IMR-90 (cell line): ENCODE results near the gene ZNF862. TPM values are rescaled to one million over a fixed set of nuclear protein-coding genes. Genes with fewer than 3 reads are reported as not detected.

Source experiments
- ATAC-seq: fragments of 200-7000 bp; cut with Tn5 transposase; 2 replicates; pipeline ENCODE4 v1.9.1; 2020; ENCODE audit warnings: low read depth, mild to moderate bottlenecking, moderate library complexity
- BruUV-seq: library from RNA; stranded (reverse); fragments of 400-500 nt; replicated peaks from 2 replicates; lab custom pipeline; 2021; lab: Mats Ljungman, UMichigan
- CTCF ChIA-PET: fragments of 300-600 bp; formaldehyde crosslinking; extraction: SDS; loops from one replicate; lab custom pipeline; 2021; ENCODE audit warnings: antibody characterized with exemption; lab: Yijun Ruan, JAX
- POLR2A ChIA-PET: fragments of 300-600 bp; sonication (Branson Sonifier 250); formaldehyde crosslinking; loops from one replicate; lab custom pipeline; 2022; ENCODE audit warnings: antibody characterized with exemption; ENCODE audit not compliant: unreplicated experiment; lab: Charles Lee
- DNase-seq: peaks from one replicate; pipeline ENCODE4 v3.0.0; 2013
- H2AFZ ChIP-seq: replicated peaks from 2 replicates; pipeline ENCODE3; 2013; ENCODE audit warnings: low read length, mild to moderate bottlenecking; ENCODE audit not compliant: poor library complexity
- H2AK5ac ChIP-seq: 2 replicates; pipeline ENCODE4 v1.6.1; 2013; ENCODE audit warnings: low read depth, low read length, inconsistent platforms
- H2AK9ac ChIP-seq: replicated peaks from 2 replicates; pipeline ENCODE3; 2013; ENCODE audit warnings: mild to moderate bottlenecking, low read depth, low read length, moderate library complexity; ENCODE audit not compliant: poor library complexity
- H2BK120ac ChIP-seq: 2 replicates; pipeline ENCODE4 v1.6.1; 2013; ENCODE audit warnings: low read depth, low read length, inconsistent platforms
- H2BK15ac ChIP-seq: 3 replicates; pipeline ENCODE4 v1.6.1; 2013; ENCODE audit warnings: low read depth, low read length, inconsistent platforms
- H2BK20ac ChIP-seq: 2 replicates; pipeline ENCODE4 v1.6.1; 2013; ENCODE audit warnings: low read depth, mild to moderate bottlenecking, inconsistent platforms, low read length, moderate library complexity
- H2BK5ac ChIP-seq: 2 replicates; pipeline ENCODE4 v1.6.1; 2013; ENCODE audit warnings: mild to moderate bottlenecking, low read depth, low read length, inconsistent platforms; ENCODE audit not compliant: poor library complexity, severe bottlenecking
- H3K14ac ChIP-seq: replicated peaks from 2 replicates; pipeline ENCODE4 v1.6.1; 2013; ENCODE audit warnings: low read depth, low read length, inconsistent platforms
- H3K18ac ChIP-seq: 2 replicates; pipeline ENCODE4 v1.6.1; 2013; ENCODE audit warnings: low read depth, low read length, control low read depth
- H3K23ac ChIP-seq: 2 replicates; pipeline ENCODE4 v1.6.1; 2013; ENCODE audit warnings: low read depth, low read length, inconsistent platforms
- H3K27ac ChIP-seq: 2 replicates; pipeline ENCODE4 v1.5.1; 2013; ENCODE audit warnings: mild to moderate bottlenecking, control low read depth, low read length; ENCODE audit not compliant: insufficient read depth
- H3K27me3 ChIP-seq: 2 replicates; pipeline ENCODE4 v1.6.1; 2013; ENCODE audit warnings: low read length; ENCODE audit not compliant: control insufficient read depth, insufficient read depth
- H3K36me3 ChIP-seq: 2 replicates; pipeline ENCODE4 v1.6.1; 2013; ENCODE audit warnings: low read length, mixed read lengths; ENCODE audit not compliant: control insufficient read depth, insufficient read depth
- H3K4ac ChIP-seq: 2 replicates; pipeline ENCODE4 v1.6.1; 2013; ENCODE audit warnings: low read depth, low read length, inconsistent platforms
- H3K4me1 ChIP-seq: 2 replicates; pipeline ENCODE4 v1.6.1; 2013; ENCODE audit warnings: low read length, mixed read lengths; ENCODE audit not compliant: control insufficient read depth, insufficient read depth
- H3K4me2 ChIP-seq: 2 replicates; pipeline ENCODE4 v1.6.1; 2013; ENCODE audit warnings: low read depth, mild to moderate bottlenecking, control low read depth, low read length, moderate library complexity
- H3K4me3 ChIP-seq: 2 replicates; pipeline ENCODE4 v1.5.1; 2013; ENCODE audit warnings: low read depth, mild to moderate bottlenecking, control low read depth, low read length, moderate library complexity; ENCODE audit not compliant: insufficient read depth
- H3K56ac ChIP-seq: 2 replicates; pipeline ENCODE4 v1.6.1; 2013; ENCODE audit warnings: low read length, inconsistent platforms; ENCODE audit not compliant: insufficient read depth; ENCODE audit errors: extremely low read depth
- H3K79me1 ChIP-seq, 2 experiments: 2 replicates each; pipeline ENCODE4 v1.6.1; 2013; ENCODE audit warnings: low read length in 2 of 2, inconsistent platforms in 1 of 2, low read depth in 1 of 2
- H3K9ac ChIP-seq: 2 replicates; pipeline ENCODE4 v1.6.1; 2013; ENCODE audit warnings: low read depth, low read length, control low read depth
- H3K9me1 ChIP-seq: 2 replicates; pipeline ENCODE4 v1.6.1; 2013; ENCODE audit warnings: low read length, inconsistent platforms; ENCODE audit not compliant: insufficient read depth
- H3K9me3 ChIP-seq: 2 replicates; pipeline ENCODE4 v1.6.1; 2013; ENCODE audit warnings: low read length; ENCODE audit not compliant: control insufficient read depth, insufficient read depth
- H4K20me1 ChIP-seq: 2 replicates; pipeline ENCODE4 v1.6.1; 2013; ENCODE audit warnings: low read length, inconsistent platforms; ENCODE audit not compliant: insufficient read depth
- H4K5ac ChIP-seq: 2 replicates; pipeline ENCODE4 v1.6.1; 2013; ENCODE audit warnings: mild to moderate bottlenecking, low read depth, low read length, control low read depth
- H4K8ac ChIP-seq, 2 experiments: 2 replicates each; pipeline ENCODE4 v1.6.1; 2013; ENCODE audit warnings: low read depth in 2 of 2, low read length in 2 of 2, control low read depth in 1 of 2, inconsistent platforms in 1 of 2
- H4K91ac ChIP-seq: 2 replicates; pipeline ENCODE4 v1.6.1; 2013; ENCODE audit warnings: low read depth, low read length, inconsistent platforms; ENCODE audit not compliant: insufficient read depth
- BHLHE40 ChIP-seq: fragments of 150-350 bp; IDR thresholded peaks from 2 replicates; pipeline ENCODE4 v1.6.1; 2016; ENCODE audit warnings: mild to moderate bottlenecking, low read depth, low read length
- CEBPB ChIP-seq: IDR thresholded peaks from 2 replicates; pipeline ENCODE4 v1.6.1; 2012; ENCODE audit warnings: low read depth, low read length, improper control_type of control experiment
- FOS ChIP-seq: fragments of 150-350 bp; IDR thresholded peaks from 2 replicates; pipeline ENCODE4 v1.6.1; 2016; ENCODE audit warnings: low read depth, low read length
- MAFK ChIP-seq: IDR thresholded peaks from 2 replicates; pipeline ENCODE4 v1.6.1; 2012; ENCODE audit warnings: low read depth, low read length, improper control_type of control experiment
- MXI1 ChIP-seq: IDR thresholded peaks from 2 replicates; pipeline ENCODE4 v1.6.1; 2012; ENCODE audit warnings: low read depth, mild to moderate bottlenecking, low read length, moderate library complexity, borderline replicate concordance
- RAD21 ChIP-seq: IDR thresholded peaks from 2 replicates; pipeline ENCODE4 v1.6.1; 2012; ENCODE audit warnings: low read length, improper control_type of control experiment
- RFX5 ChIP-seq: IDR thresholded peaks from 2 replicates; pipeline ENCODE4 v1.8.0; 2012; ENCODE audit warnings: low read depth, mild to moderate bottlenecking, low read length, moderate library complexity
- SMC3 ChIP-seq: fragments of 150-350 bp; IDR thresholded peaks from 2 replicates; pipeline ENCODE4 v1.6.1; 2016; ENCODE audit warnings: low read depth, mild to moderate bottlenecking, antibody characterized with exemption, low read length, moderate library complexity
- WGBS, 2 experiments: methylation state at CpG; one replicate each; pipeline versions ENCODE4 v1.1.5 to v1.1.7; 2013; ENCODE audit warnings: missing lambda C conversion rate in 2 of 2; ENCODE audit not compliant: insufficient read length in 1 of 2; ENCODE audit errors: extremely low coverage in 2 of 2; 5-methylcytosine and 5-hydroxymethylcytosine counted together
- dilution Hi-C: fragments of 300-500 bp; cut with HindIII; formaldehyde crosslinking; loops from one replicate; pipeline ENCODE4 v1.14.3; 2018; ENCODE audit warnings: low sequenced_read_pairs; ENCODE audit not compliant: unreplicated experiment
- in situ Hi-C: fragments of 300-500 bp; cut with MboI; formaldehyde crosslinking; loops from 3 replicates; pipeline ENCODE4 v1.14.3; 2019; ENCODE audit warnings: low sequenced_read_pairs, inconsistent platforms, mixed read lengths
- intact Hi-C: fragments of 100-400 bp; cut with micrococcal nuclease; formaldehyde crosslinking; loops from 2 replicates; pipeline ENCODE4 v1.10.0; 2022
- polyA plus RNA-seq, 3 experiments: library from polyadenylated mRNA; depleted of rRNA; stranded (reverse); fragments of >200 nt; gene quantifications; 2 replicates each; pipeline ENCODE4 v1.2.3, GENCODE V29; 2012; ENCODE audit warnings: low replicate concordance in 1 of 3
- total RNA-seq: library from RNA; depleted of rRNA; stranded (reverse); fragments of >200 nt; gene quantifications from 2 replicates; pipeline ENCODE4 v1.2.3, GENCODE V29; 2012
- TF ChIP-seq, protein P1 (sequence below): fragments of 150-350 bp; IDR thresholded peaks from 2 replicates; pipeline ENCODE4 v1.6.1; 2017; ENCODE audit warnings: mild to moderate bottlenecking, antibody characterized with exemption, low read length, low read depth
- TF ChIP-seq, protein P2 (sequence below): conservative IDR thresholded peaks from 2 replicates; pipeline ENCODE4 v1.5.1; 2012; ENCODE audit warnings: mild to moderate bottlenecking, low read depth, low read length, improper control_type of control experiment
- TF ChIP-seq, protein P3 (sequence below): fragments of 150-350 bp; IDR thresholded peaks from 2 replicates; pipeline ENCODE4 v1.6.1; 2016; ENCODE audit warnings: low read depth, mild to moderate bottlenecking, low read length, moderate library complexity, borderline replicate concordance

ZNF862 gene
- total and polyA plus RNA-seq, 2 of the 4 experiments (the other 2 are of a cell fraction), result 5.9 to 10.8 TPM

DNA sequence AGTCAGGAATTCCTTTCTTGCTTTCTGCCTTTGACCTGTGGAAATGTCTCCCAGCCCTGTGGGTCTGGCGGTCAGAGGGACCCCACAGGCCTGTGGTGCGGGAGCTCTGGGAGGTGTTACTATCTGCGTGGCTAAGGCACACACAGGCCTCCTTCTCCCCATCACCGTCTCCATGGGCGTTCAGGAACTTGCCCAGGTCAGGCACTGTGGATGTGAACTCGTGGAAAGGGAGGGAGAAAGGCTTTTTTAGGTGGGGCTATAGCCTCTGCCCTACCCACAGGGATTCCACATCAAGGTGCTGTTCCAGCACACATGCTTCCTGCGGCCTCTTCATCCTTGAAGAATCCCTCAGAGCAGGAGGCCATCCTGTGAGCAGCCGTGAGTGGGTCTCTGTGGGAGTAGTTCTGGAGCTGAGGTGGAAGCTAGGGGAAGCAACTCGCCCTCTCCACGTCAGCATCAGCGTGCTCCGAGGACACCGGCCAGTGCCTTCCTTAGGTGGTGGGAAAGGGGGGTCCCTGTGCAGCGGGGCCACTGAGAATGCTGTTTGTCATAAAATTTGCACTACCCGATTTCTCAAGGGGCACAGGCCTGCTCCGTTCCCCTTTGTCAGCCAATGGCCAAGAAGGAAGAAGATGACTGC lies 28.1 kb downstream of the ZNF862 start:
- H4K5ac ChIP-seq, result no peak overlapping the region; the same call in 1 of the 2 replicates
- dilution Hi-C loops, result no loop called here
- ATAC-seq (no peak), DNase-seq (no peak)
- no peaks in the 10 kb centered on the region for H3K27me3 ChIP-seq
- peaks cover 32% of the 10 kb centered on the region for H3K36me3 ChIP-seq
- H2AK9ac ChIP-seq, result no peak overlapping the region
- no peak overlapping the region for H3K27ac ChIP-seq
- peak overlapping the region; percentile 71 for H2AFZ ChIP-seq
- no CpG with 5 or more reads among the region's 16 CpGs for whole genome bisulfite sequencing, 2 experiments
- H3K79me1 ChIP-seq, result no peaks in the 10 kb centered on the region
- H3K18ac ChIP-seq, result no peak overlapping the region
- TSS peak; percentile 42 for BruUV-seq
- H3K4me3 ChIP-seq, result no peak overlapping the region
- H2BK20ac ChIP-seq, result no peak overlapping the region
- peaks cover 5% of the 10 kb centered on the region for H3K4me1 ChIP-seq
- CTCF ChIA-PET, result interaction anchor here (0.7 kb wide), 1 partner anchor 18 kb away, joined by 3 read pairs; no protein-coding TSS in a partner anchor
- H2AK5ac ChIP-seq, result no peak overlapping the region; the same call in 1 of the 2 replicates
- H2BK120ac ChIP-seq, result no peak overlapping the region
- no peak overlapping the region for H3K23ac ChIP-seq
- POLR2A ChIA-PET, result no interaction called here
- no peaks in the 10 kb centered on the region for H4K20me1 ChIP-seq
- no peak overlapping the region for H3K4me2 ChIP-seq
- TF ChIP-seq BHLHE40 (no peak), FOS (no peak), CEBPB (no peak), RAD21 (no peak), MAFK (no peak), SMC3 (no peak), MXI1 (no peak), RFX5 (no peak)
- TF ChIP-seq, protein P1, sequence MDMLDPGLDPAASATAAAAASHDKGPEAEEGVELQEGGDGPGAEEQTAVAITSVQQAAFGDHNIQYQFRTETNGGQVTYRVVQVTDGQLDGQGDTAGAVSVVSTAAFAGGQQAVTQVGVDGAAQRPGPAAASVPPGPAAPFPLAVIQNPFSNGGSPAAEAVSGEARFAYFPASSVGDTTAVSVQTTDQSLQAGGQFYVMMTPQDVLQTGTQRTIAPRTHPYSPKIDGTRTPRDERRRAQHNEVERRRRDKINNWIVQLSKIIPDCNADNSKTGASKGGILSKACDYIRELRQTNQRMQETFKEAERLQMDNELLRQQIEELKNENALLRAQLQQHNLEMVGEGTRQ, result no peak
- TF ChIP-seq, protein P2, sequence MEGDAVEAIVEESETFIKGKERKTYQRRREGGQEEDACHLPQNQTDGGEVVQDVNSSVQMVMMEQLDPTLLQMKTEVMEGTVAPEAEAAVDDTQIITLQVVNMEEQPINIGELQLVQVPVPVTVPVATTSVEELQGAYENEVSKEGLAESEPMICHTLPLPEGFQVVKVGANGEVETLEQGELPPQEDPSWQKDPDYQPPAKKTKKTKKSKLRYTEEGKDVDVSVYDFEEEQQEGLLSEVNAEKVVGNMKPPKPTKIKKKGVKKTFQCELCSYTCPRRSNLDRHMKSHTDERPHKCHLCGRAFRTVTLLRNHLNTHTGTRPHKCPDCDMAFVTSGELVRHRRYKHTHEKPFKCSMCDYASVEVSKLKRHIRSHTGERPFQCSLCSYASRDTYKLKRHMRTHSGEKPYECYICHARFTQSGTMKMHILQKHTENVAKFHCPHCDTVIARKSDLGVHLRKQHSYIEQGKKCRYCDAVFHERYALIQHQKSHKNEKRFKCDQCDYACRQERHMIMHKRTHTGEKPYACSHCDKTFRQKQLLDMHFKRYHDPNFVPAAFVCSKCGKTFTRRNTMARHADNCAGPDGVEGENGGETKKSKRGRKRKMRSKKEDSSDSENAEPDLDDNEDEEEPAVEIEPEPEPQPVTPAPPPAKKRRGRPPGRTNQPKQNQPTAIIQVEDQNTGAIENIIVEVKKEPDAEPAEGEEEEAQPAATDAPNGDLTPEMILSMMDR, result no peak
- TF ChIP-seq, protein P3, sequence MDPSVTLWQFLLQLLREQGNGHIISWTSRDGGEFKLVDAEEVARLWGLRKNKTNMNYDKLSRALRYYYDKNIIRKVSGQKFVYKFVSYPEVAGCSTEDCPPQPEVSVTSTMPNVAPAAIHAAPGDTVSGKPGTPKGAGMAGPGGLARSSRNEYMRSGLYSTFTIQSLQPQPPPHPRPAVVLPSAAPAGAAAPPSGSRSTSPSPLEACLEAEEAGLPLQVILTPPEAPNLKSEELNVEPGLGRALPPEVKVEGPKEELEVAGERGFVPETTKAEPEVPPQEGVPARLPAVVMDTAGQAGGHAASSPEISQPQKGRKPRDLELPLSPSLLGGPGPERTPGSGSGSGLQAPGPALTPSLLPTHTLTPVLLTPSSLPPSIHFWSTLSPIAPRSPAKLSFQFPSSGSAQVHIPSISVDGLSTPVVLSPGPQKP, result no peak
- no peak overlapping the region for H3K9ac ChIP-seq
- no peak overlapping the region for H2BK15ac ChIP-seq
- intact Hi-C loops, result no loop called here
- H3K56ac ChIP-seq, result no peak overlapping the region
- H3K14ac ChIP-seq, result no peak overlapping the region
- no peak overlapping the region; the same call in 1 of the 2 replicates for H3K4ac ChIP-seq
- in situ Hi-C loops, result loop anchor here (25.0 kb wide), 1 partner anchor 546 kb away; a partner anchor contains a TSS
- H3K9me3 ChIP-seq, result no peaks in the 10 kb centered on the region
- H4K91ac ChIP-seq, result no peak overlapping the region
- H3K9me1 ChIP-seq, result peaks cover 10% of the 10 kb centered on the region; the same call in 1 of the 2 replicates
- 0 out of 4 replicates have a peak overlapping the region, but pooled peaks of 1 of the 2 experiments have one; percentile 31 for H4K8ac ChIP-seq
- no peak overlapping the region for H2BK5ac ChIP-seq
